Stimulated activated CD8-positive, alpha-beta memory T cell treated with anti-CD3 and anti-CD28 coated beads, Interleukin-15, amount 100 ng/mL, for 4 hours (primary cell): ENCODE measurements around the gene KPNA3.

Experiments used
- DNase-seq, 2 donors: peaks; one replicate each; pipeline ENCODE4 v3.0.0-alpha.2; 2020; ENCODE audit warnings: low read depth in 2 of 2

The KPNA3 gene

GRCh38 chr13:49678191-49678914, 114.1 kb downstream of the KPNA3 start:
- no peak for DNase-seq

- no peak for DNase-seq
These were observed 115.7 kb downstream of the KPNA3 start for GRCh38 chr13:49676581-49677298.

GRCh38 chr13:49670828-49671227, 121.7 kb downstream of the KPNA3 start:
- no peak for DNase-seq

GRCh38 chr13:49669735-49670309, 122.7 kb downstream of the KPNA3 start:
- no peak for DNase-seq

- no peak for DNase-seq
These were observed 124.7 kb downstream of the KPNA3 start for GRCh38 chr13:49667773-49668172.

- DNase-seq: no peak
These were observed 127.9 kb downstream of the KPNA3 start for GRCh38 chr13:49664606-49665005.

- no peak for DNase-seq
These were observed 135.2 kb downstream of the KPNA3 start for GRCh38 chr13:49657241-49657641.

- no peak for DNase-seq
These were observed 136.6 kb downstream of the KPNA3 start for GRCh38 chr13:49655906-49656305.

- DNase-seq: no peak
These were observed 138.5 kb downstream of the KPNA3 start for GRCh38 chr13:49654011-49654410.

- no peak for DNase-seq
These were observed 139.0 kb downstream of the KPNA3 start for GRCh38 chr13:49653478-49653877.

- no peak for DNase-seq
These were observed 139.9 kb downstream of the KPNA3 start for GRCh38 chr13:49652355-49653305.

GRCh38 chr13:49651570-49652354, 140.7 kb downstream of the KPNA3 start:
- no peak for DNase-seq

- no peak for DNase-seq
These were observed 142.5 kb downstream of the KPNA3 start for GRCh38 chr13:49649963-49650312.
